H1 (cell line): ENCODE results near the gene FBN2. TPM values are rescaled to one million over a fixed set of nuclear protein-coding genes. Genes with fewer than 3 reads are reported as not detected.

ENCODE experiments used
- CTCF ChIA-PET: fragments of 300-600 bp; sonication (Branson Sonifier 250); formaldehyde crosslinking; loops from one replicate; lab custom pipeline; 2021; ENCODE audit not compliant: partially characterized antibody; lab: Charles Lee
- POLR2A ChIA-PET: fragments of 300-600 bp; sonication (Branson Sonifier 250); formaldehyde crosslinking; loops from one replicate; lab custom pipeline; 2021; ENCODE audit warnings: inconsistent platforms; ENCODE audit not compliant: partially characterized antibody; lab: Charles Lee
- DNase-seq, 2 experiments: peaks; one replicate each; pipeline versions ENCODE4 v3.0.0 to v3.0.0-alpha.2; 2010 to 2022; ENCODE audit warnings: low spot score in 2 of 2, low read depth in 1 of 2, mixed read lengths in 1 of 2
- FAIRE-seq: peaks from 2 replicates; lab custom pipeline; 2011; peaks lifted over from hg19 to GRCh38; lab: Jason Lieb, UNC
- H2AFZ ChIP-seq: 2 replicates; pipeline ENCODE4 v1.8.1; 2012; ENCODE audit warnings: low read length, inconsistent platforms
- H2AK5ac ChIP-seq: 2 replicates; pipeline ENCODE4 v1.6.1; 2013; ENCODE audit warnings: low read depth, low read length
- H2BK120ac ChIP-seq: replicated peaks from 2 replicates; pipeline ENCODE3; 2013; ENCODE audit warnings: low read depth, low read length, inconsistent platforms
- H2BK12ac ChIP-seq: 2 replicates; pipeline ENCODE4 v1.6.1; 2013; ENCODE audit warnings: low read depth, low read length
- H2BK15ac ChIP-seq: 2 replicates; pipeline ENCODE4 v1.6.1; 2013; ENCODE audit warnings: low read length
- H2BK20ac ChIP-seq: 2 replicates; pipeline ENCODE4 v1.6.1; 2013; ENCODE audit warnings: low read length
- H2BK5ac ChIP-seq: 2 replicates; pipeline ENCODE4 v1.6.1; 2013; ENCODE audit warnings: low read depth, low read length
- H3K14ac ChIP-seq: 2 replicates; pipeline ENCODE4 v1.6.1; 2013; ENCODE audit warnings: inconsistent platforms; ENCODE audit not compliant: insufficient read length
- H3K18ac ChIP-seq: 2 replicates; pipeline ENCODE4 v1.6.1; 2013; ENCODE audit warnings: low read length; ENCODE audit errors: extremely low read depth
- H3K23ac ChIP-seq: 2 replicates; pipeline ENCODE4 v1.6.1; 2013; ENCODE audit warnings: inconsistent platforms; ENCODE audit not compliant: insufficient read length
- H3K23me2 ChIP-seq: 2 replicates; pipeline ENCODE4 v1.6.1; 2013; ENCODE audit warnings: low read depth, low read length
- H3K27ac ChIP-seq: 2 replicates; pipeline ENCODE4 v1.6.1; 2011; ENCODE audit warnings: low read depth, low read length, inconsistent platforms
- H3K27me3 ChIP-seq, 4 experiments: replicated peaks in 1 of 4; 1 replicate in 1 of 4; 2 replicates in 3 of 4; pipeline versions ENCODE4 v1.6.1 to v1.8.1; 2011 to 2013; ENCODE audit warnings: low read length in 3 of 4, mild to moderate bottlenecking in 3 of 4, inconsistent platforms in 2 of 4, mixed read lengths in 2 of 4, moderate library complexity in 1 of 4; ENCODE audit not compliant: control insufficient read depth in 3 of 4, insufficient read depth in 3 of 4; ENCODE audit errors: extremely low read depth in 1 of 4
- H3K36me3 ChIP-seq, 4 experiments: 2 replicates each; pipeline versions ENCODE4 v1.6.1 to v1.8.1; 2011 to 2013; ENCODE audit warnings: mild to moderate bottlenecking in 4 of 4, low read length in 3 of 4, moderate library complexity in 2 of 4, control low read depth in 1 of 4, inconsistent platforms in 1 of 4; ENCODE audit not compliant: insufficient read depth in 4 of 4, control insufficient read depth in 2 of 4
- H3K4ac ChIP-seq: replicated peaks from 2 replicates; pipeline ENCODE3; 2013; ENCODE audit warnings: low read length, low read depth, mixed read lengths, inconsistent platforms; ENCODE audit not compliant: insufficient read length
- H3K4me1 ChIP-seq, 4 experiments: replicated peaks in 1 of 4; 1 replicate in 1 of 4; 2 replicates in 3 of 4; pipeline versions ENCODE4 v1.6.1 to v1.8.1; 2011 to 2013; ENCODE audit warnings: low read length in 3 of 4, inconsistent platforms in 2 of 4, mixed read lengths in 1 of 4; ENCODE audit not compliant: insufficient read depth in 4 of 4, control insufficient read depth in 3 of 4
- H3K4me2 ChIP-seq, 2 experiments: 2 replicates each; pipeline versions ENCODE4 v1.6.1 to v1.8.1; 2011 to 2013; ENCODE audit warnings: low read depth in 2 of 2, low read length in 2 of 2, control low read depth in 1 of 2, inconsistent platforms in 1 of 2, mild to moderate bottlenecking in 1 of 2; ENCODE audit not compliant: insufficient read depth in 1 of 2
- H3K4me3 ChIP-seq, 4 experiments: fragments of 200-600, 300-600 bp in 1 of 4; sonication (generic), shearing (Covaris generic), sonication (Bioruptor Twin) in 1 of 4; 2 replicates each; pipeline versions ENCODE4 v1.5.1 to v1.8.1; 2011 to 2016; ENCODE audit warnings: low read length in 4 of 4, low read depth in 3 of 4, control low read depth in 2 of 4, inconsistent platforms in 2 of 4, mild to moderate bottlenecking in 2 of 4, mixed read lengths in 1 of 4, moderate library complexity in 1 of 4; ENCODE audit not compliant: insufficient read depth in 2 of 4; ENCODE audit errors: extremely low read depth in 1 of 4
- H3K56ac ChIP-seq: replicated peaks from 2 replicates; pipeline ENCODE3; 2013; ENCODE audit warnings: low read depth, mild to moderate bottlenecking, mixed read lengths, low read length, inconsistent platforms; ENCODE audit not compliant: insufficient read length
- H3K79me1 ChIP-seq: 2 replicates; pipeline ENCODE4 v1.6.1; 2013; ENCODE audit warnings: low read depth, low read length, control low read depth
- H3K79me2 ChIP-seq, 2 experiments: 2 replicates each; pipeline versions ENCODE4 v1.6.1 to v1.8.1; 2012 to 2013; ENCODE audit warnings: low read length in 2 of 2, mild to moderate bottlenecking in 2 of 2, inconsistent platforms in 1 of 2; ENCODE audit not compliant: insufficient read depth in 2 of 2, control insufficient read depth in 1 of 2
- H3K9ac ChIP-seq, 4 experiments: replicated peaks in 1 of 4; 1 replicate in 1 of 4; 2 replicates in 3 of 4; pipeline versions ENCODE4 v1.6.1 to v1.8.1; 2011 to 2013; ENCODE audit warnings: low read depth in 3 of 4, low read length in 3 of 4, control low read depth in 2 of 4, mild to moderate bottlenecking in 2 of 4, moderate library complexity in 2 of 4, inconsistent platforms in 1 of 4; ENCODE audit errors: extremely low read depth in 1 of 4
- H3K9me3 ChIP-seq, 2 experiments: 2 replicates each; pipeline versions ENCODE4 v1.6.1 to v1.8.1; 2012 to 2013; ENCODE audit warnings: mild to moderate bottlenecking in 2 of 2, moderate library complexity in 2 of 2, control low read depth in 1 of 2, inconsistent platforms in 1 of 2, low read depth in 1 of 2, low read length in 1 of 2, mixed read lengths in 1 of 2; ENCODE audit not compliant: insufficient read depth in 2 of 2
- H4K20me1 ChIP-seq, 2 experiments: replicated peaks in 1 of 2; 2 replicates each; pipeline versions ENCODE3 to v1.8.1; 2011 to 2013; ENCODE audit warnings: inconsistent platforms in 2 of 2, low read length in 2 of 2, mild to moderate bottlenecking in 1 of 2; ENCODE audit not compliant: insufficient read depth in 2 of 2, control insufficient read depth in 1 of 2
- H4K5ac ChIP-seq: 2 replicates; pipeline ENCODE4 v1.6.1; 2013; ENCODE audit warnings: low read length, low read depth, mixed read lengths, inconsistent platforms; ENCODE audit not compliant: insufficient read length
- H4K8ac ChIP-seq: 2 replicates; pipeline ENCODE4 v1.8.0; 2013; ENCODE audit warnings: mild to moderate bottlenecking, moderate library complexity, low read length, inconsistent platforms; ENCODE audit not compliant: insufficient read depth; ENCODE audit errors: extremely low read depth
- H4K91ac ChIP-seq: replicated peaks from 2 replicates; pipeline ENCODE3; 2013; ENCODE audit warnings: low read length, mixed read lengths, inconsistent platforms; ENCODE audit not compliant: insufficient read length
- CBX5 ChIP-seq: fragments of 300-800, 300-1000 bp; sonication (generic); IDR thresholded peaks from 2 replicates; pipeline ENCODE4 v1.7.1; 2016; ENCODE audit warnings: antibody characterized with exemption, low read length, low read depth
- CHD1 ChIP-seq: IDR thresholded peaks from 2 replicates; pipeline ENCODE4 v1.6.1; 2012; ENCODE audit warnings: low read depth, low read length, improper control_type of control experiment
- FOSL1 ChIP-seq: IDR thresholded peaks from 2 replicates; pipeline ENCODE4 v1.6.1; 2011; ENCODE audit warnings: mild to moderate bottlenecking, low read depth, low read length, moderate library complexity; ENCODE audit not compliant: insufficient read depth
- SAP30 ChIP-seq: fragments of 300-600 bp; sonication (generic); IDR thresholded peaks from 2 replicates; pipeline ENCODE4 v1.7.1; 2012; ENCODE audit warnings: low read length, moderate library complexity, mild to moderate bottlenecking, inconsistent platforms; ENCODE audit not compliant: insufficient read depth, insufficient replicate concordance
- SIN3A ChIP-seq, 2 experiments: IDR thresholded peaks in 1 of 2; conservative IDR thresholded peaks in 1 of 2; 2 replicates each; pipeline ENCODE4 v1.6.1; 2011 to 2012; ENCODE audit warnings: low read length in 2 of 2, improper control_type of control experiment in 1 of 2, low read depth in 1 of 2, mild to moderate bottlenecking in 1 of 2
- SIX5 ChIP-seq: IDR thresholded peaks from 2 replicates; pipeline ENCODE4 v1.6.1; 2011; ENCODE audit warnings: mild to moderate bottlenecking, low read depth, low read length
- SP1 ChIP-seq: IDR thresholded peaks from 2 replicates; pipeline ENCODE4 v1.6.1; 2011; ENCODE audit warnings: low read depth, low read length
- TAF7 ChIP-seq: optimal IDR thresholded peaks from 2 replicates; pipeline ENCODE3; 2011; ENCODE audit warnings: low read depth, mild to moderate bottlenecking, inconsistent platforms, low read length, moderate library complexity, borderline replicate concordance
- YY1 ChIP-seq: IDR thresholded peaks from 2 replicates; pipeline ENCODE4 v1.6.1; 2011; ENCODE audit warnings: low read depth, mild to moderate bottlenecking, low read length
- ZNF274 ChIP-seq: IDR thresholded peaks from 2 replicates; pipeline ENCODE4 v1.7.0; 2012; ENCODE audit warnings: low read length, borderline replicate concordance; ENCODE audit errors: extremely low read depth
- WGBS, 2 experiments: shearing (Covaris generic) in 1 of 2; methylation state at CpG; one replicate each; pipeline versions ENCODE4 v1.1.6 to v1.1.7; 2013 to 2015; ENCODE audit warnings: low lambda C conversion rate in 2 of 2, mixed read lengths in 2 of 2, inconsistent platforms in 1 of 2, low coverage in 1 of 2, missing lambda C conversion rate in 1 of 2; ENCODE audit not compliant: insufficient replicate concordance in 2 of 2, insufficient coverage in 1 of 2, insufficient read length in 1 of 2; ENCODE audit errors: extremely low coverage in 1 of 2, missing lambda C conversion rate in 1 of 2; 5-methylcytosine and 5-hydroxymethylcytosine counted together
- polyA plus RNA-seq, 7 experiments: library from polyadenylated mRNA; depleted of rRNA in 3 of 7; stranded (reverse) in 5 of 7; unstranded in 2 of 7; fragments of >200 nt in 5 of 7; fragments of 200-250 nt in 2 of 7; gene quantifications; 1 replicate in 5 of 7; 2 replicates in 1 of 7; 4 replicates in 1 of 7; pipeline versions ENCODE4 v1.2.1 to v1.2.3, GENCODE V29; 2011 to 2013; ENCODE audit warnings: missing spikeins in 2 of 7, mixed read lengths in 2 of 7
- total RNA-seq: library from RNA; stranded (reverse); fragmentation: NEBNext Ultra II Directional; extraction: Animal tissue kit (Norgen Biotek cat#: 25700); gene quantifications from 2 replicates; pipeline ENCODE4 v1.2.1, GENCODE V29; 2021

Gene FBN2
- total and polyA plus RNA-seq, 2 of the 8 experiments (the other 6 are each of a cell fraction or from before 2014, with no cell fraction given): 14.1 to 16.3 TPM

DNA sequence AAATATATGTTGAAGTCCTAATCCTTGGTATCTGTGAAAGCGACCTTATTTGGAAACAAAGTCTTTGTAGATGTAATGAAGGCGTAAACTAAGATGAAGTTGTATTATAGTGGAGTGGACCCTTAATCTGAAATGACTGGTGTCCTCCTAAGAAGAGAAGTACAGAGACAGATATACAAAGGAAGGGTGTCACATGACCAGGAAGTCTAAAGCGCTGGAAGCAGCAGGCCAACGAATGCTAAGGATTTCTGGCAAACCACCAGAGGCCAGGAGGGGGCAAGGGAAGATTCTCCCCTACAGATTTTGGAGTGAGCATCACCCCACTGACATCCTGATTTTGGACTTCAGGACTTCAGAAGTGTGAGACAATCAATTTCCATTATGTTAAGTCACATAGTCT is 292.1 kb downstream of the FBN2 start:
- no peak overlapping the region for H4K91ac ChIP-seq
- no peak overlapping the region for H4K5ac ChIP-seq
- ChIA-PET CTCF (no interaction called here), POLR2A (no interaction called here)
- no peak overlapping the region for H2BK12ac ChIP-seq
- H3K14ac ChIP-seq: no peak overlapping the region
- no peak overlapping the region for H3K4me3 ChIP-seq
- H2BK20ac ChIP-seq: no peak overlapping the region
- no peak overlapping the region for H4K8ac ChIP-seq
- no peak for DNase-seq
- H3K79me2 ChIP-seq: no peaks in the 10 kb centered on the region
- H3K27me3 ChIP-seq: no peaks in the 10 kb centered on the region
- H3K9ac ChIP-seq: no peak overlapping the region
- no peak overlapping the region for H3K4me2 ChIP-seq
- no peaks in the 10 kb centered on the region for H3K9me3 ChIP-seq
- no peak for TF ChIP-seq SAP30
- no peak for TF ChIP-seq SIX5
- TF ChIP-seq CBX5: no peak
- no peak for TF ChIP-seq FOSL1
- TF ChIP-seq SP1: no peak
- TF ChIP-seq ZNF274: no peak
- no peak for TF ChIP-seq YY1
- TF ChIP-seq SIN3A (conservative IDR thresholded peaks at IDR 0.05 in 1 of 2, IDR thresholded peaks at IDR 0.05 in 1 of 2; ENCODE audit: low read depth in 1 of 2, low read length in 2 of 2): no peak
- no peak for TF ChIP-seq CHD1
- TF ChIP-seq TAF7: no peak
- TF ChIP-seq, all 59 proteins: peak for 0
- FAIRE-seq: no peak
- no peak overlapping the region for H3K27ac ChIP-seq
- H3K4ac ChIP-seq: no peak overlapping the region
- no peak overlapping the region for H2AK5ac ChIP-seq
- no peak overlapping the region for H2BK15ac ChIP-seq
- H2AFZ ChIP-seq: 0 out of 2 replicates have a peak overlapping the region, but pooled peaks have one; percentile 2
- no peak overlapping the region for H3K23ac ChIP-seq
- no peaks in the 10 kb centered on the region for H3K79me1 ChIP-seq
- H3K4me1 ChIP-seq: no peaks in the 10 kb centered on the region
- peaks cover 3% of the 10 kb centered on the region; the same call in 1 of the 2 replicates for H3K23me2 ChIP-seq
- WGBS, 2 experiments: 85% methylated on average over 4 of the region's 4 CpGs; no CpG with 5 or more reads in 1 of the 2 experiments
- H4K20me1 ChIP-seq: peaks cover 0 to 2% of the 10 kb centered on the region in 2 experiments
- no peak overlapping the region for H2BK120ac ChIP-seq
- H2BK5ac ChIP-seq: no peak overlapping the region
- H3K18ac ChIP-seq: no peak overlapping the region
- no peaks in the 10 kb centered on the region for H3K36me3 ChIP-seq
- no peak overlapping the region for H3K56ac ChIP-seq
